Measurements from ENCODE around the gene FAM83C.
A peak's percentile ranks its signal among the peaks of the same experiment; 100 is the strongest.

FAM83C gene

DNA sequence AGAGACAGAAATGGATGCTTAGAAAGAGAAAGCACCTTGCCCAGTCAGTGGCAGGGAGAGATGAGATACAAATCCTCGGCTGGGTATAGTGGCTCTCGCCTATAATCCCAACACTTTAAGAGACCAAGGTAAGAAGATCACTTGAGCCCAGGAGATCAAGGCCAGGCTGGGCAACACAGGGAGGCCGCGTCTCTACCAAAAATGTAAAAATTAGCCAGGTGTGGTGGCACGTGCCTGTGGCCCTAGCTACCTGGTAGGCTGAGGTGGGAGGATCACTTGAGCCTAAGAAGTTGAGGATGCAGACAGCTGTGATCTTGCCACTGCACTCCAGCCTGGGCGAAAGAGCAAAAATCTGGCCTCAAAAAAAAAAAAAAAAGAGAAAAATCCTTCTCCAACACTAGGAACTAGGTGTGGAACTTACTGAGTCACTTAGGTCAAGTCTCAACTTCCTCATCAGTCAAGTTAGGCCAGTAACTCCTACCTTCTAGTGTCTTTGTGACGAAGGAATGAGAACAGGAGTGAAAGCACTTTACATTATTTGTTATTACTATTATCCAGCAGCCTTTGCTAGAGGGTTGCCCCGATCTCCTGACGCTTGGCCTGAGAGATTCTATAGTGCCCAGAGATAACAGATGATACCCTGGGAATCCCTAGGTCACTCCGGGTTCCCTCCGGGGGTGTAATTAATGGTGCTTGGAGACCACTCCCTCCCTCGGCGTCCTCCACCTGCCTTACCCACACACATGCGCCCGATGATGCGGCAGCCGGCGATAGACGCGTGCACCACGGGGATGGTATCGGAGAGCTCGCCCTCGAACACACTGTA lies 8.6 kb downstream of the FAM83C start:
- no peak for DNase-seq (ENCODE audit: low spot score)

DNA sequence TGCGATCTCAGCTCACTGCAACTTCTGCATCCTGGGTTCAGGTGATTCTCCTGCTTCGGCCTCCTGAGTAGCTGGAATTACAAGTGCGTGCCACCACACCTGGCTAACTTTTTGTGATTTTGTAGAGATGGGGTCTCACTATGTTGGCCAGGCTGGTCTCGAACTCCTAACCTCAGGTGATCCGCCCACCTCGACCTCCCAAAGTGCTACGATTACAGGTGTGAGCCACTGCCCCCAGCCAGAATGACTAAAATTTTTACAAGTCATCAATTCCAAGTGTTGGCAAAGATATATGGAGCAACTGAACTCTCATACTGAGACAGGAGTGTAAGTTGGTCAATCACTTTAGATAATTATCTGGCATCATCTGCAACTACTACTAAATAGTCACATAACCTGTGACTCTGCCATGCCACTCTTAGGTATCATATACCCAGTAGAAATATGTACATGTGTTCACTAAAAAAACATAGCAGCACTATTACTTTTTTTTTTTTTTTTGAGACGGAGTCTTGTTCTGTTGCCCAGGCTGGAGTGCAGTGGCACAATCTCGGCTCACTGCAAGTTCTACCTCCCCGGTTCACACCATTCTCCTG lies 10.6 kb downstream of the FAM83C start:
- no peak for DNase-seq (ENCODE audit: low spot score)

DNA sequence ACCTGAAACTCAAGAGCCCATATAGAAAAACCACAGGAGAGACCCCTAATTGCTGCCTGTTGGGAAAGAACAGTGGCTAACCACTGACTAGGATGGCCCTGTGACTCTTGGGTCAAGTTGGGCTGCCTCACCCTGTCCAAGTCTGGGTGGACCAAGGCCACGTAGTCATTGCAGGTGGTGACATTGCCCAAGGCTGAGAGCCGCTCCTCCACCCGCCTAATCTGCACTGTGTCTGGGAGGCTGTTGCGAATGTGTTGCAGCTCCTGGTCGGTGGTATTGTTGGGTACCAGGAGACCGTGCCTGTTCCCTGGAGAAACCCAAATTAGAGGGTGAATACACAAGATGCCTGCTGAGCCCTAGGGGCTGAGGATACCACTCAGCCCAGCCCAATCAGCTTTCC lies 11.7 kb downstream of the FAM83C start:
- DNase-seq (ENCODE audit: low spot score): no peak

DNA sequence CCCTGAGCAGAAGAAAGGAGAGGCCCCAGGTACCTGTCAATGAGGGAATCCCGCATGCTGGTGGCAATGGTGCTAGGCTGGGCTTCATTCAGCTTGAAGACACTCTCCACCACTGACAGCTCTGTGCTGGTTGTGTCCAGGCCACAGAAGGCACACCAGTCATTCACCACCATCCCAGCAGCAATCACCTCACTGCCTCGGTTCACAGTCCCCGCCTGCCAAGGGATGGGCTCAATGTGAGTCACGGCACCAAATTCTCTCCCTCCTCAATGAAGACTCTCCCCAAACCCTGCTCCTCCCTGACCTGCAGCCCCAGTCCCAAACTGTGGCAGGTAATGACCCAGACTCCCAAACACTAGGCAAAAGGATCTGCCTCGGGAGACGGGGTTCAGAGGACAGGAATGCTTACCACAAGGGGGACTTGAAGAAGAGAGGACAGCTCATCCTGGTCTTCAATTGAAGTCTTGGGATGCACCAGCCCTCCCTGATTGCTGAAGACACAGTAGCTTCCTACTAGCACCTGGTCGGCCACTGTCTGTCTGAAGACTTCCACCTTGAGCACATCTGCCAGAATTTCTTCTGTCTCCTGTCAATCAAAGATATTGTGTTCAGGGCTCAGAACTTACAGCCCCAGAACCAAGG lies 12.6 kb downstream of the FAM83C start:
- no peak for DNase-seq (ENCODE audit: low spot score)

DNA sequence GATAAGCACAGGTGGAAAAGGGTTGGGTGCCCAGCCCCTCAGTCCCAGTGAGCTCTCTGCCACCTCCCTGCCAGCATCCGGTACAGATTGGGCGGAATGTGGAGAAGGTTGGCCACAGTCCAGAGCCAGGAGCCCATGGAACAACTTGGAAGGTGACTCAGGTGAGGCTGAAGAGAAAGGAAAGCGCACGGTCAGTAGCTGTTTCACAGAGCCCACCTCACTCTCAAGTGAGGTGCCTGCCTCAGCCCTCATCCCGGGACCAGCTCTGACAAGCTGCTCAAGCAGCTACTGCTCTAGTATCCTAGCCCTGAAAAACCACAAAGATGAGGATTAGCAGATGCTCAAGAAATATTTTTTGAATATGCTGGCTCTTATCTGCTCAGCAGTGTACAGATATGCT lies 13.2 kb downstream of the FAM83C start:
- DNase-seq (ENCODE audit: low spot score): no peak

DNA sequence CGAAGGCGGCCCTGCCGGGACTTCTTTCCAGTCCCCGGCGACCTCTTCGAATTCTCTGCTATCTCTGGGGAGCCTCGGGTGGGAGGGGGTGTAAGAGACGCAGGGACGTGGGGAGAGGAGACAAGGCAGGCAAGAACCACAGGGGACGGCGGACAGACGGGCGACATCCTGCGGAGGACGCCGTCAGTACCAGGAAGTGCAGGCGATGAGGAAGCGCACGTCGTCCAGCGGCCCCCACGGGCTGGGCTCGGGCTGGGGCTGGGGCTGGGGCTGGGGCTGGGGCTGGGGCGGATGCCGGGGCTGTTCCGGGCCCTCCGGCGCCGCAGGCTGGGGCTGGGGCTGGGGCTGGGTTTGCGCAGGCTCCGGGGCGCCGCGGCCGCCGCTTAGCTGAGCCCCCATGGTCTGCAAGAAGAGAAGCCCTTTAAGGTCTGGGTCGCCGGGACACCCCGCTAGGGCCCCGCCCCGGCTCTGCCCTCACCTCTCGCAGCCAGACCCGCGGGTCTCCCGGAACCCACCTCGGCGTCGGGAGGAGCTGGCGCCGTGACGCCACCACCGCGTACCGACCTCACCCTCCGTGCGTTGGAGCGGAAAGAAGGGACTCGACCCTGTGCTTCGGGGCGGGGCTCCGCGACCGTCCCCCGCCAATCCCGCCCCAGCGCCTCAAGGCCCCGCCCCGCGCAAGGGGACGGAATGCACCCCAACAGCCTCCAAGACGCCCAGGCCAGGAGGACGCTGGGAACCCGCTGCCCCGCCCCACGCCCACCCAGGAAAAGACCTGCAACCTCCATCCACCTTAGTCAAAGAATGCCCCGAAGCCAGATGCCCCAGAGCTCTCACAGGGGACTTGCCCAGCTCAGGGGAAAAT lies 14.5 kb downstream of the FAM83C start, which contains the start of gene MMP24OS:
MMP24OS (minus strand) TSS at position 592 of the 865 bp plus-strand sequence; CDS start at position 399, 193 bp downstream.
- peak; percentile 96 for DNase-seq (ENCODE audit: low spot score)

DNA sequence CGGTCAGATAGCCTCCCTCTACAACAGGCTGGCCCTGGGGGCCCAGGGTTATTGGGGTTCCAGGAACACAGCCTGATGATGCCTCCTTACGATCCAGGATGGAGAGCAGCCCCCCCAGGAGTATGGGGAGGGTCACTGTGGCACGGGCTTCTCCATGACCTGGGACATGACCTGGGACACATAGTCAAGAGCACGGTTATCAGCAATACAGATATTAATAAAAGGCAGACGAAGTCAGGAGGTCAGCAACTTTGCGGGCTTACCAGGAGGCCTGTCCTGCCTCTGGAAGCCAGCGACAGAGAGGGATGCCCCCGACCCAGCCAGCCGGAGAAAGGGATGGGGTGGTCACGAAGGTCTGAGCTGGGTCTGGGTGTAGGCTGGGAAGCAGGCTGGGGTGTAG lies 15.1 kb downstream of the FAM83C start:
- DNase-seq (ENCODE audit: low spot score): no peak

DNA sequence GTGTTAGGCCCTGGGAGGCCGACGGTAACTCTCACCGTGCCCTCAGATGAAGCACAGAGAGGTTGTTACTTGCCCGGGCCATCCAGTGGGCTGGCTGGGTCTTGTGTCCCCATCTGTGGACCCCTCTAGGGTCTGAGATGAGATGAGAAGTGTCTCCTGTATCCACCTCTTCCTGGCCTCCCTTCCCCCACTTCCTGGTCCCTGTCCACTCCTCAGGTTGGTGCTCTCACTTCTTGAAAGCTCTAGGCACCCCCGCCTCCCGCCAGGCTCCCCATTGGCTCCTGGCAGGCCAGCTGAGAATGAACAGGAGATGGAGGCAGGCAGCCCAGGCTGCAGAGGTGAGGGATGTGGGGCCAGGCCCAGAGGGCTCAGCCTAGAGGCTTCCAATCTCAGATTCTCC lies 15.8 kb downstream of the FAM83C start:
- no peak for DNase-seq (ENCODE audit: low spot score)

DNA sequence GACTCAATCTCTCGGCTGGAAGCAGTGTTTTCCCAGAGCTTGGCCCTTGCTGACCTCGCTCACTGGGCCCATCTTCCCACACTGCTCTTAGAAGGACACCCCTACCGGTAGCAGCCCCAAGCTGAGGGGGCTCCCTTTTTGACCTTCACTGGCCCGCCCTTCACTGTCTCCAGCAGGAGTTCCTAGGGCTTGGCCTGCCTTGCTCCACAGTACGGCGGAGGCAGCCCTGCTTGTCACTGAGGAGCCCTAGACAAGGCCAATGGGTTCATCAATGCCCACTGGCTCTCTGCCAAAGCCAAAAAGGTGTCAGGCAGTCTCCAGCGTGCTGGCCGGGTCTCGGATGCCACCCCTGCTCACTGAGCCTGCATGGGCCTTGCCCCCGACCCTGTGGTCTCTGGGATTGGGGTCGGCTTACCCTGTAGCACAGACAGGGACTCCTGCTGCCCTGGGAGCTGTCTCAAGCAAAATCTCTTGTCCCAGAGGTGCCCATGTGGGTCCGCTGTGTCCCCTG lies 16.4 kb downstream of the FAM83C start:
- no peak for DNase-seq (ENCODE audit: low spot score)

DNA sequence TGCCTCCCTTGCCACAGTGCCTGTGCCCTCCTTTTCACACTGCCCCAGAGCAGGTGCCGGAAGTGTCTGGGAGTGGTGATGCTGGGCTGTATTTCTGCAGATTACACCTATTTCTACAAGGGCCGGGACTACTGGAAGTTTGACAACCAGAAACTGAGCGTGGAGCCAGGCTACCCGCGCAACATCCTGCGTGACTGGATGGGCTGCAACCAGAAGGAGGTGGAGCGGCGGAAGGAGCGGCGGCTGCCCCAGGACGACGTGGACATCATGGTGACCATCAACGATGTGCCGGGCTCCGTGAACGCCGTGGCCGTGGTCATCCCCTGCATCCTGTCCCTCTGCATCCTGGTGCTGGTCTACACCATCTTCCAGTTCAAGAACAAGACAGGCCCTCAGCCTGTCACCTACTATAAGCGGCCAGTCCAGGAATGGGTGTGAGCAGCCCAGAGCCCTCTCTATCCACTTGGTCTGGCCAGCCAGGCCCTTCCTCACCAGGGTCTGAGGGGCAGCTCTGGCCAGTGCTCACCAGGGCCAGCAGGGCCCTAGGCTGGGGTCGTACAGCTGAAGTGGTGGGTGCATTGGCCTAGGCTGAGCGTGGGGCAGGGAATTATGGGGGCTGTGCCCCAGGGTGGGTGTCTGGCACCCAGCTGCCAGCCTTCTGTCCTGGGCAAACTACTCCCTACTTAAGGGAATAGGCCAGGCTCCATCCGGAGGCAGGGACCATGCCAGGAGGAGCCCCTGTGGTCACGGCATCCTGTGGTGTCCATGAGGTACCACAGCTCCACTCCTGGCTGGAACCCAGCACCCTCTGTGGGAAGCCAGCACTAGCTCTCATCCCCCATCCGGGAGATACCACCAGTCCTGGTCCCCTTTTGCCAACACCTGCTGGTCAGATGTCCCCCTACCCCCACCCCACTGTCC lies 17.8 kb downstream of the FAM83C start:
- DNase-seq (ENCODE audit: low spot score): no peak

DNA sequence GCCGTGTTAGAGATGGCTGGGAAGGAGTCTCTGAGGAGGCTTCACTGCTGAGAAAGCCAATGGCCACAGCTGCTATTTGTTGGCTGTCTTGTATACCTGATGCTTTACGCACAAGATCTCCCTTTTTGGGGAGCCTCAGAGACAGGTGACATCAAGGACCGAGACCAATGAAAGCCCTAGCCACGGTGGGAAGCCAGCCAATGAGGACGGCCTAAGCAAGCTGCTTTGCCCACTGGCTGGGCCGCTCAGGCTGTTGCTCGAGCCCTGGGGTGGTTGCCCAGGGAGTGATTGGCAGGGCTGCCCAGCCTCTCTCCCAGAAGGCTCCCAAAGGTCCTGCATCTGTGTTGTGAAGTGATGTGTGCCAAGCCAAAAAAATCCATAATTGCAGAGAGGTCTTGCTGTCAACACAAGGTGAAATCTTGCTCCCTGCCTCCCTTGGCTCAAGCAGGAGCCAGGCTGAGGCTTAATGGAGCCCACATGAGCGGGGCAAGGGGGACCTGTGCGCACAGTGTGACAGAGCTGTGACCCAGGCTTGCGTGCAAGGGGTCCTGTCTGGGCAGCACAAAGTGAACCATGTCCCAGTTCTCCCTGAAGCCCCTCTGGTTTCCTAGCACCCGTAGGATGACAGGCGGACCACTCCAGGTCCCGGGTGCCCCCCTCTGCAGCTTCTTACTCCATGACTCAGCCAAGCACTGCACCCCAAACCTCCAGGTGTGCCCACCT lies 18.6 kb downstream of the FAM83C start:
- DNase-seq (ENCODE audit: low spot score): no peak

DNA sequence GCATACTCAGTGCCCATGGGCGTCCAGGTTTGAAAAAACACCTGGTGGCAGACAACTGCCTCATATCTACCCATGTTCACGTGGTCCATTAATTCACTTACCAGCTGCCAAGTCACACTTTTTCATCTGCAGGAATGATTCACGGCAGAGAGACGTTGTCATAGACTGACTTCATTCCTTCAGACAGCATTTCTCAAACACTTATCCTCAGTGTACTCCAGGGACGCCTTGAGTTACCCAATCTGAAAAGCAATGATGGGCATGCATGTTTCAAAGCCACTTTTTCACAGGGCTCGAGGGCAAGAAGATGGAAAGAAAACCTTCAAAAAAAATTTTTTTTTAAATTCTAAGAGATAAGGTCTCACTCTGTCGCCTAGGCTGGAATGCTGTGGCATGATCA lies 20.3 kb downstream of the FAM83C start:
- peak; percentile 35 for DNase-seq (ENCODE audit: low spot score)

DNA sequence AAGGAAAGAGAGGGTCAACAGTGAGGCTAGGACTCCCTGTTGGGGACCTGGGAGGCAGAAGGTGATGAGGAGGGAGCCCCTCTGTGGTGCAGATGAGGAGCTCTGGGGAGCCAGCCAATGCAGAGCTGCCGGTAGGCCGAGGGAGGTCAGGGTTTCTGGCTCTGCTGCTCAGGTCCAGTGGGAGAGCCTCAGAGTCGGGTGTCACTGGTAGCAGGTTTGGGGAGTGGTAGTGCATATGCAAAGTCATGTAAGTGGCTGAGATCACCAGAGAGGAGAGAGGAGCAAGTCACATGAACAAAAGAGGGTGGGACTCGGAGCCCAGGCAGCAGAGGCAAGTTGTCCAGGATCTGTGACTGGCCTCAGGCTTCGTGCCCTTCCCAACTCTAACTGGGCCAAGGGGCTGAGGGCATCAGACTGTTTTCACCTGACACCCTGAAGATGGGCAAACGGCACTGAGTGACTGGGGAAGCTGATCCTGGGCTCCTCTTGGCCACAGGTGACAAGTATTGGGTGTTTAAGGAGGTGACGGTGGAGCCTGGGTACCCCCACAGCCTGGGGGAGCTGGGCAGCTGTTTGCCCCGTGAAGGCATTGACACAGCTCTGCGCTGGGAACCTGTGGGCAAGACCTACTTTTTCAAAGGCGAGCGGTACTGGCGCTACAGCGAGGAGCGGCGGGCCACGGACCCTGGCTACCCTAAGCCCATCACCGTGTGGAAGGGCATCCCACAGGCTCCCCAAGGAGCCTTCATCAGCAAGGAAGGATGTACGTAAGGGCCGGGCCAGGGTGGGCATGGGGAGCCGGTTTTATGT lies 20.9 kb downstream of the FAM83C start:
- no peak for DNase-seq (ENCODE audit: low spot score)

DNA sequence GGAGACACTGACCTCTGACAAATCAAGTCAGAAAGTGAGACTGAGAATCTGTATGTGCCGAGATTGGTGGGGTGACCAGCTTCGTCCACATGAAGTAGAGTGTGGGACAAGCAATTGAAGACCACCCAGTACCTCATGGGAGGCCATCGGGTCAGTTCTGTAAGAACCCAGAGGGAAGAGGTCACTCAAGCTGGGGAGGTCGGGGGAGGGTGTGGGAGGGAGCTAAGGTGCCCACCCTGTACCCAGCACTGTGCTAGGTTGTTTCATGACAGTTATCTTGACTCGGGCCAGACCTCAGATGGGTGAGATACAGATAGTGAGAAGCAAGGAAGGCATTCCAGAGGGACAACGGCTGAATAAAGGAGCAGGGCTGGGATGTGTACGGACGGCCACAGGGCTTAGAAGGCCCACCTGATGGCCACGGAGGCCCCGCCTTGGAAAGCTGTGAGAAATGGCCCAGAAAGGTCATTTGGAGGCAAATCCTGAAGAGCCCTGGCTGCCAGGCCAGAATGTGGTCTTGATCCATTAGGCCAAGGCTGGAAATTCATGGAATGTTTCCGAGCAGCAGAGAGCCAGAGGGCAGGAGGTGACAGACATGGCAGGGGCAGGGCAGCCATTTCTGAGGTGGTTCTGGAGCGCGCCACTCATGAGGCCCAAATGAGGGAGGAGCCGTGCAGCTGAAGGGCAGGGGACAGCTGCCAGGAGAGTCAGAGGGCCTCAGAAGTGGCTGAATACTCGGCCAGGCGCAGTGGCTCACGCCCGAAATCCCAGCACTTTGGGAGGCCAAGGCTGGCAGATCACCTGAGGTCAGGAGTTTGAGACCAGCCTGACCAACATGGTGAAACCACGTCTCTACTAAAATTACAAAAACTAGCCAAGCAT lies 22.0 kb downstream of the FAM83C start:
- no peak for DNase-seq (ENCODE audit: low spot score)

DNA sequence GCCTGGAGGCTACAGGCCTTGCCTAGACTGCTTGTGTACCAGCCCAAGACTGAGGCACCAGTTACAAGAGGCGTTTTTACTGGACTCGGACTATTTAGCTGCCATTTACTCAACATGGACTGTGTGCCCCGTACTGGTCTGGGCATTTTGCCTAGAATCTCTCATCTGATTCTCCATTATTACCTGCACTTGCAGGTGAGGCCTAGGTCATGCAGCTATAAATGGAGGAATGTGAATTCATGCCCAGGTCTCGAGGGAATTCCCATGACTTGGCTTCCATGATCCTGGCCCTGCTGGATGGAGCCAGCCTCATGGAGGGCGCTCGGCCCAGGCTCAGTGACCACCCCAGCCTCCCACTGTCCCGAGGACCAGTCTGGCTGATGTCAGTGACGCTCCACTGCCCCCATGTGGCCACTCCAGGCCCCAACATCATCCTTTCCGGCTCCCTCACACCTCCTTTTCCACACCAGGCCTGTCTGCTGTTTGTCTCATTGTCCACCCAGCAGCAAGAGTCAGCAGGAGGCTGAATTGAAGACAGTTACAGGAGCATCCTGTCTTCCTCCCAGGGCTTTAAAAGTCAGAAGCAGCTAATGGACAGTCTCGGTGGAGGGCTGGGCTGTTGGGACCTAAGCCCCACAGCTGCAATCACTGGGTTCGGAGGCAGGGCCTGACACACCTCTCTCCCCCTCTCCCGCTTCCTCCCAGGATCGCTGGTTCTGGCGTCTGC lies 23.0 kb downstream of the FAM83C start:
- peak; percentile 84 for DNase-seq (ENCODE audit: low spot score)

DNA sequence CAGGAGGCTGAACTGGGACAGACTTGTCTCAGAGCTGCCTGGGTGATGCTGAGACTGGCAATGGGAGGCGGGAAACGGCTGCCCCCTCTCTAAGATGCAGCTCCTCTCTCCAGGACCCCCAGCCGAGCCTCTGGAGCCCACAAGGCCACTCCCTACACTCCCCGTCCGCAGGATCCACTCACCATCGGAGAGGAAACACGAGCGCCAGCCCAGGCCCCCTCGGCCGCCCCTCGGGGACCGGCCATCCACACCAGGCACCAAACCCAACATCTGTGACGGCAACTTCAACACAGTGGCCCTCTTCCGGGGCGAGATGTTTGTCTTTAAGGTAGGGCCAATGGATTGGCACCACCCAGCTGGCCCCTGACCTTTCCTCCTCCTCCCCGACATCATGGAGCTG lies 25.1 kb downstream of the FAM83C start:
- no peak for DNase-seq (ENCODE audit: low spot score)

DNA sequence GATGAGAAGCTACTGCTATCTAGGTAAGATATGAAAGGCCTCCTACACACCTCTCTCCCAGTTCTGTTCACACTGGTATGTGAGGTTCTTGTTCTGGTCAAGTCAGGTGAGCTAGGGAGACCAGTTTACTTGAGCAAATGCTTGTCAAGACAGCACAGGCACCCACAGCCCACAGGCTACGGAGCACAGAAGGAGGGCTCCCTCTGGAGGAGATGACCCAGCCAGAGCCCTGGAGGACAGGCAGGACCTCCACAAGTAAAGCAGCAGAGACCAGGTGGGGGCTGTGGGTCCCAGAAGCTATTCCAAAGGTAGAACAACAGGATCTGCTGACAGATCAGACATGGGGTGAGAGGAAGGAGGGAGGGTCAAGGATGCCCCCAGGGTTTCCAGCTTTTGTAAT lies 27.5 kb downstream of the FAM83C start:
- no peak for DNase-seq (ENCODE audit: low spot score)
